GM12801 (cell line): ENCODE data around the gene CCDC124.

Experiments used
- CTCF ChIP-seq: IDR thresholded peaks from one replicate; pipeline ENCODE4 v1.5.1; 2011; ENCODE audit warnings: control low read depth; ENCODE audit not compliant: insufficient read length; ENCODE audit errors: extremely low read depth

The CCDC124 gene

DNA sequence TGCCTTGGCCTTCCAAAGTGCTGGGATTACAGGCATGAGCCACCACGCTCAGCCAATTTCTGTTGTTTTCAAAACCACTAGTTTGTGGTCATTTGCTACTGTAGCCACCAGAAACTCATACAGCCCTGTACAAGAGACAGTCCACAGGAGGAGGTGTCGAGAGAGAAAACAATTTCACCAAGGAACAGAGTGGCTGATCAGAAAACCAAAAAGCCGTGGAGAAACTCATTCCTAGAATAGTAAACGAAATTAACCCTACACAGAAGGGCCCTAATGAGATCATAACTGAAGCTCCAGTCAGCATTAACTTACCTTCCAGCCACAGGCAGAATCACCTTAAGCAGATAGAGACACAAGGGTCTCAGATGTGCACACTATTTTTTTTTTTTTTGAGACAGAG, 3.8 kb upstream of the CCDC124 start:
- no peak for TF ChIP-seq CTCF

DNA sequence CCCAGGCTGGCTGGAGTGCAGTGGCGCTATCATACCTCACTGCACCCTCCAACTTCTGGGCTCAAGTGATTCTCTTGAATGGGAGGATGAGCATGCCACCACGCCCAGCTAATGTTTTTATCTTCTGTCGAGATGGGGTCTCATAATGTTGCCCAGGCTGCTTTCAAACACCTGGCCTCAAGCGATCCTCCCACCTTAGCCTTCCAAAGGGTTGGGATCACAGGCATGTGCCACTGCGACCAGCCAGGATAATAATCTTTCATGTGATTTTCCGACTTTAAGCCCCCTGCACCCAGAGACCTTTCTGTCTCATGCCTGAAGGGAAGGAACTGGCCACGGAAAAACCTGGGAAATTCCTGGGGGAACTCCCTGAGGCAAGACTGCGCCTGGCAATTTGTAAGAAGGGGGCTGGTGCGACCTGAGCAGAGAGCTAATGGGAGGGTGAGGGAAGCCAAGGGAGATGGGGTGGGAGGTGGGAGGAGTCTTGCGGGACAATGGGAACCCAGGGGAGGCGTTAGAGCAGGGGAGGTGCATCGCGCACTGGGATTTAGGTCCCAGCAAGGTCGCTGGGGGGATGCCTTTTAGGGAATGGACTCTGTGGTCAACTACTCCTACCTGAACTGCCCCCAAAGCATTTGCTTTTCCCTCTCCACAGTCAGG, 1.2 kb upstream of the CCDC124 start:
- no peak for TF ChIP-seq CTCF

DNA sequence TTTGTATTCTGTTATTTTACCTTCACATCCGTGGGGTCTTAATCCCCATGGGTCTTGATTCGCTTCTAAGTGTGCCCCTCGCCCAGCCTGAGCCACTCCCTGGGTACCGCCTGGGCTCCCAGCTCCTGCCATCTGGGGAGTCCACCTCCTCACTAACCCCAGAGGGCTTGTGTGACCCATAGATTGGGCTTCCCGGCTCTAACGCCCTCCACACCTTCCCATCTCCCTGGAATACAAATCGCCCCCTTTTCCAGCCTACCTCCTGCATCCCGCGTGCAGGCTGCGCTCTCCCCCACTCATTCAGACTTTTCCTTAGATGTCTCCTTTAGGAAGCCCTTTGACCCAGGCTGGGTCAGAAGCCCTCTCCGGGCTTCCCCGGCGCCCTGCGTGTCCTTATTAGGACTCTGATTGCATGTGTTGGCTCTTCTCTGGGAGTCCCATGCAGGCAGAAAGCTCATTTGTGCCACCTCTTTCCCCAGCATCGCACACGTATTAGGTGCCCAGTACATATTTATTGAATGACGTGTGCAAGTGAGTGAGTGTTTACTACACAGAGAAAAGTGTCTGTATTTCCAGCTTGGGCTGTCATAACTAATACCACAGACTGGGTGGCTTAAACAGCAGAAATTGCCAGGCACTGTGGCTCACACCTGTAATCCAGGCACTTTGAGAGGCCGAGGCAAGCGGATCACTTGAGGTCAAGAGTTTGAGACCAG, 757 bp downstream of the CCDC124 start:
- TF ChIP-seq CTCF: no peak

- TF ChIP-seq CTCF: no peak
Observed at GRCh38 chr19:17936379-17936778, 3.6 kb downstream of the CCDC124 start.

- no peak for TF ChIP-seq CTCF
Observed at GRCh38 chr19:17937371-17937900, 4.6 kb downstream of the CCDC124 start.

GRCh38 chr19:17938092-17938845, 5.5 kb downstream of the CCDC124 start:
- no peak for TF ChIP-seq CTCF

DNA sequence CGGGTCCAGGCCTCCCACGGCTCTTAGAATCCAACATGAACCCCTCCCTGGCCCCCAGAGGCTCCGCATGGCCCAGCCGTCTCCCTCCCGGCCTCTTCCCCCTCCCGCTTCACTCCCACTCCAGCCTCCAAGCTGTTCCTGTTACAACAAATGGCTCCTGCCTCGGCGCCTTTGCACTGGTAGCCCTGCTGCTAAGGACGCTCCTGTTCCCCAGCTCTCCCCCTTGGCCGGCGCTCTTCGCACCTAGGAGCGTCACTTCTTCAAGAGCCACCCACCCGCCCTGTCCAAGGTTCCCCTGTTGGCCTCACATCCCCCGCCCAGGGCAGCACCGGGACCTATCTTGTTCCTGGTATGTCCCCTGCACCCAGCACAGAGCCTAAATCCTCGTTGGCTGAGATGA, 9.4 kb downstream of the CCDC124 start:
- no peak for TF ChIP-seq CTCF
